Suprapubic skin (tissue), 4 donors: ENCODE data around the gene DDX53. TPM values are rescaled to one million over a fixed set of nuclear protein-coding genes. Genes with fewer than 3 reads are reported as not detected.

Experiments
- DNase-seq, 2 donors: peaks; one replicate each; pipeline ENCODE4 v3.0.0-alpha.2; 2019; ENCODE audit warnings: low spot score in 2 of 2
- H3K27ac ChIP-seq: fragments of 200-600 bp; sonication (generic); one replicate; pipeline ENCODE4 v1.5.1; 2019
- H3K27me3 ChIP-seq: fragments of 200-600 bp; sonication (generic); one replicate; pipeline ENCODE4 v1.5.1; 2019
- H3K36me3 ChIP-seq: fragments of 200-600 bp; sonication (generic); one replicate; pipeline ENCODE4 v1.5.1; 2019
- H3K4me1 ChIP-seq: fragments of 200-600 bp; sonication (generic); one replicate; pipeline ENCODE4 v1.5.1; 2019
- H3K4me3 ChIP-seq: fragments of 200-600 bp; sonication (generic); one replicate; pipeline ENCODE4 v1.5.1; 2019; ENCODE audit warnings: mild to moderate bottlenecking
- H3K9me3 ChIP-seq: fragments of 200-600 bp; sonication (generic); one replicate; pipeline ENCODE4 v1.5.1; 2019
- EP300 ChIP-seq: sonication (generic); formaldehyde crosslinking; IDR thresholded peaks from one replicate; pipeline ENCODE4 v1.6.1; 2017; ENCODE audit warnings: antibody characterized with exemption
- POLR2A ChIP-seq, 2 donors: fragments of 450-650 bp; IDR thresholded peaks; one replicate each; pipeline ENCODE4 v1.6.1; 2017; ENCODE audit warnings: antibody characterized with exemption in 2 of 2, mild to moderate bottlenecking in 2 of 2, moderate library complexity in 2 of 2
- POLR2AphosphoS5 ChIP-seq, 3 donors: sonication (generic); formaldehyde crosslinking; IDR thresholded peaks; one replicate each; pipeline ENCODE4 v1.6.1; 2017; ENCODE audit warnings: antibody characterized with exemption in 3 of 3
- WGBS: methylation state at CpG from one replicate; pipeline ENCODE4 v1.1.5; 2018; 5-methylcytosine and 5-hydroxymethylcytosine counted together
- total RNA-seq, 4 donors: library from RNA; depleted of rRNA; stranded (reverse); fragments of >200 nt; gene quantifications; one replicate each; pipeline ENCODE4 v1.1.0, GENCODE V29; 2016
- TF ChIP-seq, protein P1 (sequence below), 2 donors: fragments of 200-600 bp in 1 of 2; fragments of 450-650 bp in 1 of 2; sonication (generic) in 1 of 2; IDR thresholded peaks; one replicate each; pipeline ENCODE4 v1.5.1; 2016 to 2019; ENCODE audit warnings: antibody characterized with exemption in 2 of 2, mild to moderate bottlenecking in 1 of 2, moderate library complexity in 1 of 2

DDX53 gene
- total RNA-seq, 4 donors from 2014 or later = not detected

- Histone ChIP-seq H3K27ac (no peak overlapping the region), H3K4me1 (no peaks in the 10 kb centered on the region), H3K27me3 (no peaks in the 10 kb centered on the region), H3K9me3 (no peaks in the 10 kb centered on the region), H3K36me3 (no peaks in the 10 kb centered on the region), H3K4me3 (no peak overlapping the region)
- 84% methylated on average over 4 of the region's 4 CpGs for WGBS
- no peak for DNase-seq
- TF ChIP-seq POLR2AphosphoS5 (IDR thresholded peaks at IDR 0.05) (no peak), POLR2A (IDR thresholded peaks at IDR 0.05) (no peak), EP300 (no peak)
- TF ChIP-seq, protein P1, sequence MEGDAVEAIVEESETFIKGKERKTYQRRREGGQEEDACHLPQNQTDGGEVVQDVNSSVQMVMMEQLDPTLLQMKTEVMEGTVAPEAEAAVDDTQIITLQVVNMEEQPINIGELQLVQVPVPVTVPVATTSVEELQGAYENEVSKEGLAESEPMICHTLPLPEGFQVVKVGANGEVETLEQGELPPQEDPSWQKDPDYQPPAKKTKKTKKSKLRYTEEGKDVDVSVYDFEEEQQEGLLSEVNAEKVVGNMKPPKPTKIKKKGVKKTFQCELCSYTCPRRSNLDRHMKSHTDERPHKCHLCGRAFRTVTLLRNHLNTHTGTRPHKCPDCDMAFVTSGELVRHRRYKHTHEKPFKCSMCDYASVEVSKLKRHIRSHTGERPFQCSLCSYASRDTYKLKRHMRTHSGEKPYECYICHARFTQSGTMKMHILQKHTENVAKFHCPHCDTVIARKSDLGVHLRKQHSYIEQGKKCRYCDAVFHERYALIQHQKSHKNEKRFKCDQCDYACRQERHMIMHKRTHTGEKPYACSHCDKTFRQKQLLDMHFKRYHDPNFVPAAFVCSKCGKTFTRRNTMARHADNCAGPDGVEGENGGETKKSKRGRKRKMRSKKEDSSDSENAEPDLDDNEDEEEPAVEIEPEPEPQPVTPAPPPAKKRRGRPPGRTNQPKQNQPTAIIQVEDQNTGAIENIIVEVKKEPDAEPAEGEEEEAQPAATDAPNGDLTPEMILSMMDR (IDR thresholded peaks at IDR 0.05) = no peak
Measured at GRCh38 chrX:22974616-22975015, 25.1 kb upstream of the DDX53 start.

GRCh38 chrX:22975786-22976185 is 24.0 kb upstream of the DDX53 start:
- no peaks in the 10 kb centered on the region for H3K4me1 ChIP-seq
- H3K4me3 ChIP-seq = no peak overlapping the region
- DNase-seq = no peak
- WGBS = 71% methylated on average over 1 of the region's 1 CpG
- H3K36me3 ChIP-seq = no peaks in the 10 kb centered on the region
- TF ChIP-seq POLR2A (IDR thresholded peaks at IDR 0.05) (no peak), POLR2AphosphoS5 (IDR thresholded peaks at IDR 0.05) (no peak), EP300 (no peak)
- TF ChIP-seq, protein P1 (IDR thresholded peaks at IDR 0.05) = no peak
- no peaks in the 10 kb centered on the region for H3K9me3 ChIP-seq
- H3K27me3 ChIP-seq = no peaks in the 10 kb centered on the region
- no peak overlapping the region for H3K27ac ChIP-seq

DNA sequence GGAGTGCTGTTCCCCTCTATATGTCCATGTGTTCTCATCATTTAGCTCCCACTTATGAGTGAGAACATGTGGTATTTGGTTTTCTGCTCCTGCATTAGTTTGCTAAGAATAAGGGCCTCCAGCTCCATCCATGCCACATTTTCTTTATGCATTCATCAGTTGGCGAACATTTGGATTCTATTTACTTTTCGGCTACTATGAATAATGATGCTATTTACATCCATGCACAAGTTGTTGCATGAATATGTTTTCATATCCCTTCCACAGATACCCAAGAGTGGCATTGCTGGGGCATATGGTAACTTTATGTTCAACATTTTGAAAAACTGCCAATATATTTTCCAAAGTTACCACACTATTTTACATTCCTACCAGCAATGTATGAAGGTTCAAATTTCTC is 13.8 kb upstream of the DDX53 start:
- no peaks in the 10 kb centered on the region for H3K27me3 ChIP-seq
- H3K4me3 ChIP-seq = no peak overlapping the region
- no peak overlapping the region for H3K27ac ChIP-seq
- WGBS = 79% methylated on average over 2 of the region's 2 CpGs
- no peaks in the 10 kb centered on the region for H3K4me1 ChIP-seq
- H3K9me3 ChIP-seq = no peaks in the 10 kb centered on the region
- TF ChIP-seq, protein P1 (IDR thresholded peaks at IDR 0.05) = no peak
- no peak for TF ChIP-seq POLR2AphosphoS5 (IDR thresholded peaks at IDR 0.05)
- TF ChIP-seq POLR2A (IDR thresholded peaks at IDR 0.05) = no peak
- TF ChIP-seq EP300 = no peak
- H3K36me3 ChIP-seq = no peaks in the 10 kb centered on the region
- DNase-seq = no peak

DNA sequence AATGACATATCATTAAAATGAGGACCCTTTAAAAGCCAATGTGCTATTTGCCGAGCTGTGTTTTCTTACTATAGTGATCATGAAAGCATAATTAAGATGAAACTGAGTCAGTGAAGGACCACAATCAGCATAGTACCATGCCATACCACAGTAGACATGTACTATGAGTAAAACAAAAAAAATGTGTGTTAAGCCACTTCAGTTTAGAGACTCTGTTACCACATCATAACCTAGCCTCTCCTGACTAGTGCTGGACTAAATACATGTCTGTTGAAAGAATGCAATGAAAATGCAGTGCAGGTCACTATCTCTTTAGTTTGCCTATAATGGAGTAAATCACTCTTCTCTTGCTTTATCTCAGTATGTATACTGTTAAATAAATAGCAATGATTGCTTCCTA is 12.3 kb upstream of the DDX53 start:
- 81% methylated on average over 1 of the region's 1 CpG for WGBS
- no peaks in the 10 kb centered on the region for H3K4me1 ChIP-seq

DNA sequence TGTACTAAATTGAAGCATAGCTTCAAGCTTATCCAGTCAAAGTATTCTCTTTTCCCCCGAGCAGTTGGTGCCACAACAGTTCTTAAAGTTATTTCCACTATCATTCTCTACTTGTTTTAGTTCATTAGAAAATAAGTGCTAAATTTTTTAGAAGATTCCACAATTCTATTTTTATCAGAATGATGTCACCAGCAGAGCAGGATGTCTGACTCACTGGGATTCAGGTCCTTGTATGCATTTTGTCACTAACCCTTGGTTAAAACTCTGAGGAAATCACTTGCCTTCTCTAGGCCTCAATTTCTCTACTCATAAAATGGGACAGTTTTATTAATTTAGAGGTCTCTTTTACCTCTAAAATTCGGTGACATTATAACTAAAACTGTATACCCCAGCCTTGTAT is 3.4 kb downstream of the DDX53 start:
- Histone ChIP-seq H3K4me1 (no peaks in the 10 kb centered on the region), H3K27me3 (no peaks in the 10 kb centered on the region)
- 48% methylated on average over 2 of the region's 2 CpGs for WGBS

More for the DNA sequence above, 12.3 kb upstream of the DDX53 start:
- Histone ChIP-seq H3K27ac (no peak overlapping the region), H3K9me3 (no peaks in the 10 kb centered on the region), H3K36me3 (no peaks in the 10 kb centered on the region), H3K4me3 (no peak overlapping the region), H3K27me3 (no peaks in the 10 kb centered on the region)
- TF ChIP-seq POLR2A (IDR thresholded peaks at IDR 0.05) (no peak), EP300 (no peak), POLR2AphosphoS5 (IDR thresholded peaks at IDR 0.05) (no peak)
- TF ChIP-seq, protein P1 (IDR thresholded peaks at IDR 0.05) = no peak
- DNase-seq = no peak

More for the DNA sequence above, 3.4 kb downstream of the DDX53 start:
- Histone ChIP-seq H3K9me3 (no peaks in the 10 kb centered on the region), H3K36me3 (no peaks in the 10 kb centered on the region), H3K4me3 (no peak overlapping the region), H3K27ac (no peak overlapping the region)
- TF ChIP-seq, protein P1 (IDR thresholded peaks at IDR 0.05) = no peak
- TF ChIP-seq POLR2A (IDR thresholded peaks at IDR 0.05) (no peak), POLR2AphosphoS5 (IDR thresholded peaks at IDR 0.05) (no peak), EP300 (no peak)
- DNase-seq = no peak
